ENCODE measurements around the gene HIGD1C. TPM values are rescaled to one million over a fixed set of nuclear protein-coding genes. Genes with fewer than 3 reads are reported as not detected.
"Not testable (repeated sequence)": the region's sequence is repeated elsewhere in the genome, so short reads cannot be mapped to it uniquely, and the experiment has no call there.

Gene HIGD1C
- total and polyA plus RNA-seq, 2 experiments from 2014 or later: not detected

- Histone ChIP-seq H3F3A (ENCODE audit: insufficient read depth) (no peaks in the 10 kb centered on the region), H3K4me2 (ENCODE audit: unreplicated experiment) (no peak overlapping the region), H4K20me1 (ENCODE audit: insufficient read depth) (no peaks in the 10 kb centered on the region), H3K4me3 (no peak overlapping the region), H3K9ac (no peak overlapping the region), H2AFZ (no peak overlapping the region), H3K36me3 (ENCODE audit: low read depth) (no peaks in the 10 kb centered on the region), H3K79me2 (ENCODE audit: insufficient read depth) (no peaks in the 10 kb centered on the region), H3K27ac (no peak overlapping the region), H3K4me1 (ENCODE audit: insufficient read depth) (no peaks in the 10 kb centered on the region), H3K9me3 (ENCODE audit: low read depth) (no peaks in the 10 kb centered on the region), H3K27me3 (replicated peaks; ENCODE audit: insufficient read depth) (no peaks in the 10 kb centered on the region), H3K9me2 (ENCODE audit: insufficient read depth) (no peaks in the 10 kb centered on the region)
- TF ChIP-seq EZH2 (IDR thresholded peaks at IDR 0.05; ENCODE audit: insufficient read depth, poor library complexity, severe bottlenecking): no peak
- no peak for TF ChIP-seq EZH2phosphoT487 (IDR thresholded peaks at IDR 0.05; ENCODE audit: insufficient read depth, low read depth)
- 87 to 93% methylated on average over 7 of the region's 7 CpGs for WGBS, 2 experiments (ENCODE audit: low coverage in 1 of 2, low lambda C conversion rate in 2 of 2, missing lambda C conversion rate in 2 of 2)
- DNase-seq: no peak
- in situ Hi-C loops (cut with MboI): no loop called here
Observed at GRCh38 chr12:50953047-50953446, 703 bp downstream of the HIGD1C start.

GRCh38 chr12:50954789-50955188 is 2.4 kb downstream of the HIGD1C start:
- H3K27ac ChIP-seq; H3K36me3 ChIP-seq (ENCODE audit: low read depth); H2AFZ ChIP-seq; H3F3A ChIP-seq (ENCODE audit: insufficient read depth); H3K9ac ChIP-seq; H3K27me3 ChIP-seq (replicated peaks; ENCODE audit: insufficient read depth); in situ Hi-C loops (cut with MboI); H3K79me2 ChIP-seq (ENCODE audit: insufficient read depth); DNase-seq; H3K4me1 ChIP-seq (ENCODE audit: insufficient read depth); H4K20me1 ChIP-seq (ENCODE audit: insufficient read depth); H3K9me3 ChIP-seq (ENCODE audit: low read depth); H3K4me2 ChIP-seq (ENCODE audit: unreplicated experiment); H3K9me2 ChIP-seq (ENCODE audit: insufficient read depth); H3K4me3 ChIP-seq: not testable (repeated sequence)
- 93 to 100% methylated on average over 2 of the region's 2 CpGs for WGBS, 2 experiments (ENCODE audit: low coverage in 1 of 2, low lambda C conversion rate in 2 of 2, missing lambda C conversion rate in 2 of 2)

- H4K20me1 ChIP-seq (ENCODE audit: insufficient read depth): no peaks in the 10 kb centered on the region
- WGBS, 2 experiments (ENCODE audit: low coverage in 1 of 2, low lambda C conversion rate in 2 of 2, missing lambda C conversion rate in 2 of 2): 98 to 100% methylated on average over 1 of the region's 1 CpG
- H3K27ac ChIP-seq: no peak overlapping the region
- no peak for DNase-seq
- no peaks in the 10 kb centered on the region for H3K79me2 ChIP-seq (ENCODE audit: insufficient read depth)
- H3K36me3 ChIP-seq (ENCODE audit: low read depth): no peaks in the 10 kb centered on the region
- no peaks in the 10 kb centered on the region for H3K4me1 ChIP-seq (ENCODE audit: insufficient read depth)
- H3F3A ChIP-seq (ENCODE audit: insufficient read depth): no peaks in the 10 kb centered on the region
- H3K27me3 ChIP-seq (replicated peaks; ENCODE audit: insufficient read depth): no peaks in the 10 kb centered on the region
- TF ChIP-seq EZH2 (IDR thresholded peaks at IDR 0.05; ENCODE audit: insufficient read depth, poor library complexity, severe bottlenecking): no peak
- TF ChIP-seq EZH2phosphoT487 (IDR thresholded peaks at IDR 0.05; ENCODE audit: insufficient read depth, low read depth): no peak
- H3K9me3 ChIP-seq (ENCODE audit: low read depth): no peaks in the 10 kb centered on the region
- no peak overlapping the region for H3K4me3 ChIP-seq
- in situ Hi-C loops (cut with MboI): no loop called here
- no peak overlapping the region for H2AFZ ChIP-seq
- H3K9me2 ChIP-seq (ENCODE audit: insufficient read depth): no peaks in the 10 kb centered on the region
- no peak overlapping the region for H3K4me2 ChIP-seq (ENCODE audit: unreplicated experiment)
- H3K9ac ChIP-seq: no peak overlapping the region
Observed at GRCh38 chr12:50955288-50955687, 2.9 kb downstream of the HIGD1C start.

DNA sequence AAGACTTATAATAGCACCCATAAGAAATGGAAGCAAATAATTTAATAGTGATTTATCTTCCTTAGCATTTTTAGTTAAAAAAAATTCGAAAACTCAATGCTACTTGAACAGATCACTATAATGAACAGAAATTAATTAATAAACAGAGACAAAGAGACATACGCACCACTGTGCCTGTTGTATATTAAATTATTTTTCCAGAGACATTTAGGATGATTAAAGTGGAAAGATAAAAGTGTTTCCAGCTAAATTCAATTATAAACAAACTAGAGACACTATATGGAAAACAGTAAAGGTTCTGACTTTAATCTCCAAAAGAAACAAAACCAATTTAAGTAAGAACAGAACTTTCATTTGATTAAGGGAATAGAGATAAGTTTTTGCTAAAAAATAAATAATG is 3.4 kb downstream of the HIGD1C start:
- H3K9ac ChIP-seq: no peak overlapping the region
- no peak overlapping the region for H3K4me3 ChIP-seq
- no peaks in the 10 kb centered on the region for H3K27me3 ChIP-seq (replicated peaks; ENCODE audit: insufficient read depth)
- WGBS, 2 experiments (ENCODE audit: low coverage in 1 of 2, low lambda C conversion rate in 2 of 2, missing lambda C conversion rate in 2 of 2): 74 to 78% methylated on average over 2 of the region's 2 CpGs
- H3F3A ChIP-seq (ENCODE audit: insufficient read depth): no peaks in the 10 kb centered on the region
- H4K20me1 ChIP-seq (ENCODE audit: insufficient read depth): no peaks in the 10 kb centered on the region
- no peaks in the 10 kb centered on the region for H3K36me3 ChIP-seq (ENCODE audit: low read depth)
- no peaks in the 10 kb centered on the region for H3K79me2 ChIP-seq (ENCODE audit: insufficient read depth)
- no peak for TF ChIP-seq EZH2phosphoT487 (IDR thresholded peaks at IDR 0.05; ENCODE audit: insufficient read depth, low read depth)
- TF ChIP-seq EZH2 (IDR thresholded peaks at IDR 0.05; ENCODE audit: insufficient read depth, poor library complexity, severe bottlenecking): no peak
- no peak overlapping the region for H3K27ac ChIP-seq
- in situ Hi-C loops (cut with MboI): no loop called here
- no peak overlapping the region for H2AFZ ChIP-seq
- no peak for DNase-seq
- H3K9me2 ChIP-seq (ENCODE audit: insufficient read depth): no peaks in the 10 kb centered on the region
- no peak overlapping the region for H3K4me2 ChIP-seq (ENCODE audit: unreplicated experiment)
- H3K9me3 ChIP-seq (ENCODE audit: low read depth): no peaks in the 10 kb centered on the region
- H3K4me1 ChIP-seq (ENCODE audit: insufficient read depth): no peaks in the 10 kb centered on the region

DNA sequence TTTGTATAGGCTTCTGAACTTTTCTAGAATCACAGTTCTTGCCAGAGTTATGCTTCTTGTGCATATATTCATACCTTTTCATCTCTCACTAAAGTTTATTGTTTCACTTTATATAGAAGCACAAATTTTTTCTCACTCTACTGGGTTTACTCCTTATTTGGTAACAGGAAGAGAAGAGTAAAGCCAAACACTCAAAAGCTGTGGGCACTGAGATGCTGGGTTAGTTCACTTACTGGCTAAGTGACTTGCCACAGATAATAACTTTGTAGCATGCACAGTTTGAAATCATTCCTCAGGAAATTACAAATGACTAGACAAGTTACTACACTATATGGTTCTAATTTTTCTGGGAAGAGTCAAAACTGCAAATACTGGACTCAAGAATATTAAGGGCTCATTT is 7.8 kb downstream of the HIGD1C start:
- no peaks in the 10 kb centered on the region for H3K27me3 ChIP-seq (replicated peaks; ENCODE audit: insufficient read depth)
- no peaks in the 10 kb centered on the region for H3K9me3 ChIP-seq (ENCODE audit: low read depth)
- H3K79me2 ChIP-seq (ENCODE audit: insufficient read depth): no peaks in the 10 kb centered on the region
- TF ChIP-seq EZH2phosphoT487 (IDR thresholded peaks at IDR 0.05; ENCODE audit: insufficient read depth, low read depth) (no peak), EZH2 (IDR thresholded peaks at IDR 0.05; ENCODE audit: insufficient read depth, poor library complexity, severe bottlenecking) (no peak)
- peak; percentile 8 for DNase-seq
- H3K36me3 ChIP-seq (ENCODE audit: low read depth): no peaks in the 10 kb centered on the region
- H3K9ac ChIP-seq: no peak overlapping the region
- H3K4me3 ChIP-seq: no peak overlapping the region
- no peaks in the 10 kb centered on the region for H3F3A ChIP-seq (ENCODE audit: insufficient read depth)
- H2AFZ ChIP-seq: no peak overlapping the region
- no peaks in the 10 kb centered on the region for H3K4me1 ChIP-seq (ENCODE audit: insufficient read depth)
- H4K20me1 ChIP-seq (ENCODE audit: insufficient read depth): no peaks in the 10 kb centered on the region
- no peak overlapping the region for H3K27ac ChIP-seq
- H3K9me2 ChIP-seq (ENCODE audit: insufficient read depth): no peaks in the 10 kb centered on the region
- in situ Hi-C loops (cut with MboI): no loop called here
- H3K4me2 ChIP-seq (ENCODE audit: unreplicated experiment): no peak overlapping the region

Measured in GM23248 (cell line).